NCI-H2196 treated with DMSO at 0.1 percent for 48 hours (cell line): ENCODE results near the gene STN1.

Source experiments
- DNase-seq: peaks from one replicate; lab custom pipeline; 2025; ENCODE audit not compliant: unreplicated experiment; lab: John Stamatoyannopoulos, UW

The STN1 gene

GRCh38 chr10:103918053-103918846 is at the start of gene STN1:
Gene STN1, minus strand, starts transcription at chr10:103918184. Its CDS starts 590 bp downstream, at chr10:103917594.
- peak; percentile 88 for DNase-seq

- DNase-seq = no peak
These were observed 49.6 kb upstream of the STN1 start for GRCh38 chr10:103967448-103968071.

GRCh38 chr10:103966671-103967447 is 48.9 kb upstream of the STN1 start, which contains the start of gene SLK:
Gene SLK, plus strand, starts transcription at chr10:103967140. Its CDS starts 606 bp downstream, at chr10:103967746.
- DNase-seq = peak; percentile 35

DNA sequence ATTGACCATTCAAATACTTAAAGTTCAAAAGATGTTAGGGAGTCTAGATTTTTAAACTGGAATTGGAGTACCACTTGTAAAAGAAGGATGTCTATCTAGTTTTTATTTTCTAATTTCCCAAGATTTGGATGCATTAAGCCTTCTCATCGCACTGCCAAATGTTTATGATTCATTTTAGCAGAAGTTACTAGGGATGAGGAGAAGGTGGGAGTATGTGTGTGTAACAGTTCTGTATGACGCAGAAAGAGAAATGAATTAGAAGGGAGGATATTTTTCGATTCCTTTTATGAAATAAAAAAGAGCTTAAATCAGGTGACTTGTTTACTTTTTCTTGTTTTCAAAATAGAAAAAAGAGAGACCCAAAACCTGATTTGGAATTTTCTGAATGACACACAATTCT is 42.1 kb upstream of the STN1 start:
- no peak for DNase-seq

DNA sequence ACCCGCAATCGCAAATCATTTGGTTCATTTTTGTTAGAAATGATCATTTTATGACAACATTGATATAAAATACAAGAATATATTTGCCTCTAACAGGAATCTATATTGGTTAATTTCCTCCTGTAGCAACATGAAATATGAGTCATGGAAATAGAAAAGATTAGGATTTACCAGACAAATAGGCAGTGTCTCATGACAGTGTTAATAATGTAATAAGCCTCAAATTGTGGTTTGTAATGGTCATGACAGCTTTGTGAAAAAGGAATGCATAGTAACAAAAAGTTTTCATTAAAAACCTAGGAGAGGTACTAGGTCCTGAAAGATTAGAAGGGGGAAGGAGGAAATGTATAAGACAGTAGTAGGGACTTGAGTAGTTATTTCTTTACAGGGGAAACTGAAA is 41.0 kb upstream of the STN1 start:
- DNase-seq = no peak

DNA sequence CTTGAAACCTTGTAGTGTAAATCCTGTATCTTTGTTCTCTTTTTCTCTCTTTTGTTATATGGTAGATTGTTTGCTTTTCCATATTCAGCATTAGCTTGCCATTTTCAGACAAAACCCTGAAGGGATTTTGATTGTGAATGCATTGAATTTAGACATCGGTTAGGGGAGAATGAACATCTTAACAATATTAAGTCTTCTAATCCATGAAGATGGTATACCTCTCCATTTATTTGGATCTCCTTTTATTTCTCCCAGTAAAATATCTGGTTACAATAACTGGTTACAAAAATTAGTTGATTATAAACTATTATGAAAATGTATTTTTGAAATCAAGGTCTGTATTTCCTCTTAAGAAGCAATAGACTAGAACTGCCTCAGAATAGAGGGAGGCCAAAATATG is 36.6 kb upstream of the STN1 start:
- DNase-seq = no peak

DNA sequence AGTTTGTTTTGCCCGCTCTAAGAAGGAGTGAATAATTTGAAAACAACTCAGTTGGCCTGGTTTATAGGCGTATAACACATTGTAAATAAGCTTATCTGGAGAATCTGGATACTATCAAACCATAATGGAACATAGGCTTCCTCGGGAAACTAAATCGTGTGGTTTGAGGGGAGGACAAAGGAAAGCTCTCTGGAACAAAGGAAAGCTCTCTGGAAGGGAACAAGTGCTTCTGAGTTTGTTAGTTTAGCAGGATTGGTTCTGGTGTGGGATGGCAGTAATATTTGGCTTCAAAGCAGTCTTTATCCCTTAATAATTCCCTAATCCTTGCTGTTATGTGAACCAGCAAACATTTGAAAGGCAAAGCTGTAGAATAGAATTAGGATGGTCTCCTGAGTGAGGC is 34.0 kb upstream of the STN1 start:
- DNase-seq = no peak

GRCh38 chr10:103951183-103951582 is 33.2 kb upstream of the STN1 start:
- DNase-seq = no peak

- no peak for DNase-seq
These were observed 31.7 kb upstream of the STN1 start for GRCh38 chr10:103949728-103950127.

GRCh38 chr10:103947799-103948516 is 30.0 kb upstream of the STN1 start:
- no peak for DNase-seq

- no peak for DNase-seq
These were observed 24.9 kb upstream of the STN1 start for GRCh38 chr10:103942866-103943265.

- no peak for DNase-seq
These were observed 23.8 kb upstream of the STN1 start for GRCh38 chr10:103941801-103942200.

GRCh38 chr10:103939522-103939921 is 21.5 kb upstream of the STN1 start:
- no peak for DNase-seq

GRCh38 chr10:103936022-103936421 is 18.0 kb upstream of the STN1 start:
- no peak for DNase-seq

- DNase-seq = no peak
These were observed 16.3 kb upstream of the STN1 start for GRCh38 chr10:103934308-103934707.

DNA sequence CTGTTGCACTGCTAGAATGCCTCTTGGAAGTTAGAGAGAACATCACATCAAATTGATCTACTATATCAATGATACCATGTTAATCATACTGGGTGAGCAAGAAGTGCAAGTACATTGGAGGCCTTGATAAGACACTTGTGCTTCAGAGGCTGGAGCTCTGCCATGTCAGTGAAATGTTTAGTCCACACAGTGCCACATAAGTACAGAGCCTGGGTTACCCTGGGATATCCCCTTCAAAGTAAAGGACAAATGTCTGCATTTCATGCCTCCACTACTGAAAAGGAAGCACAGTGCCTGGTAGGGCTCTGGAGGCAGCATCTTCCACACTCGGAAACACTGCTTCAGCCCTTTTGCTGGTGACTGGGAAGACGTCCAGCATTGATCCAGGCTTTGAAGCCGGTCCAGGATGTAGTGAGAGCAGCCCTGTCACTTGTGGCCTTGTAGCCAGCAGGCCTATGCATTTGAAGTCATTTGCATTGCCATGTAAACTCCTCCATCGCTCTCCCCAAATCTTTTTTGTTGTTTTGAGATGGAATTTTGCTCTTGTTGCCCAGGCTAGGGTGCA is 15.7 kb upstream of the STN1 start:
- no peak for DNase-seq

DNA sequence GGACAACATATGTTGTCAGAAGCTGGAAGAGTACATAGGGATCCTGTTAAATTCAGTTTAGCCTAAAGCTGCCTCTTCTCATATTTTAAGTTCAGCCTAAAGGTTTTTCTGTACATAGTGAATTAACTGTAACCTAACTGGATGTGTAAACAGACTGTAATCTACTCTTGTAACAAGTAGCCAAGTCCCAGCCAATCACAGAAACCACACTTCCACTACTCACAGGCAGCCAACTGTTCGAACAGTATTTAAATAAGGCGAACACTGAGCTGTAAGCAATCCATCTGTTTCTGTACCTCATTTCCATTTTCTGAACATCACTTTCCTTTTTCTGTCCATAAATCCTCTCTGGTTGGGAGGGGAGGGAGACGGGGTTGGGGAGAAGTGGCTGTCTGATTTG is 15.0 kb upstream of the STN1 start:
- no peak for DNase-seq

- DNase-seq = no peak
These were observed 14.3 kb upstream of the STN1 start for GRCh38 chr10:103932271-103932670.

DNA sequence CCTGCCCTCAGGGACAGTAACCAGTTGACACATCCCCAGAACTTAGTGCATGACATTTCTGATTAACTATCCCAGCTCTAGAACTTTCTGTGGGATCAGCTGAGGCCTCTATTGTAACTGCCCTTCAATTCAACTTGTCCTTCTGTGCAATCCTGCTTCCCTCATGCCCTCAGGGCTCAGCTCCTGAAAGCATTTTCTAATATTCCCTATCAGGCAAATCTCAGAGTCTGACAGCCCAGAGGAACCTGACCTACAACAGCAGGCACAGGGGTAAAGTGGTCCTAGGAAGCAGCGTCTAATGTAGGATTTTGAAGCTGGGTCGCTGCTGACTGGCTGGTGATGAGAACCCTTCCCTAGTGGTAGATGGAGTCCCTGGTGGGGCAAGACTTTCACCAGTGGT is 13.6 kb upstream of the STN1 start:
- no peak for DNase-seq

- DNase-seq = no peak
These were observed 12.9 kb upstream of the STN1 start for GRCh38 chr10:103930881-103931280.

GRCh38 chr10:103930449-103930848 is 12.5 kb upstream of the STN1 start:
- no peak for DNase-seq
